GM21723 (cell line): Measurements from ENCODE around the gene SLC6A6.
"Not testable (repeated sequence)": the region's sequence is repeated elsewhere in the genome, so short reads cannot be mapped to it uniquely, and the experiment has no call there.

Experiments
- ATAC-seq: cut with Tn5 transposase; IDR thresholded peaks from one replicate; pipeline ENCODE4 v1.9.1; 2021; ENCODE audit warnings: mild to moderate bottlenecking, moderate library complexity; ENCODE audit not compliant: unreplicated experiment

SLC6A6 gene

GRCh38 chr3:14503706-14504065 is 101.3 kb downstream of the SLC6A6 start:
- no peak for ATAC-seq

- no peak for ATAC-seq
Measured at GRCh38 chr3:14505001-14505802, 102.8 kb downstream of the SLC6A6 start.

GRCh38 chr3:14505803-14506500 is 103.5 kb downstream of the SLC6A6 start:
- no peak for ATAC-seq

GRCh38 chr3:14506626-14507304 is 104.4 kb downstream of the SLC6A6 start:
- ATAC-seq: no peak

GRCh38 chr3:14507305-14507741 is 104.9 kb downstream of the SLC6A6 start:
- ATAC-seq: no peak

- no peak for ATAC-seq
Measured at GRCh38 chr3:14507757-14508504, 105.5 kb downstream of the SLC6A6 start.

GRCh38 chr3:14508505-14508819 is 106.1 kb downstream of the SLC6A6 start:
- ATAC-seq: no peak

GRCh38 chr3:14508966-14509795 is 106.8 kb downstream of the SLC6A6 start:
- peak; percentile 56 for ATAC-seq

- ATAC-seq: no peak
Measured at GRCh38 chr3:14509796-14510100, 107.3 kb downstream of the SLC6A6 start.

GRCh38 chr3:14510838-14511622 is 108.6 kb downstream of the SLC6A6 start:
- no peak for ATAC-seq

GRCh38 chr3:14511623-14512280 is 109.3 kb downstream of the SLC6A6 start:
- ATAC-seq: no peak

GRCh38 chr3:14512281-14512941 is 110.0 kb downstream of the SLC6A6 start:
- no peak for ATAC-seq

GRCh38 chr3:14512942-14513327 is 110.5 kb downstream of the SLC6A6 start:
- no peak for ATAC-seq

GRCh38 chr3:14513566-14514322 is 111.3 kb downstream of the SLC6A6 start:
- ATAC-seq: no peak

GRCh38 chr3:14514323-14514720 is 111.9 kb downstream of the SLC6A6 start:
- no peak for ATAC-seq

GRCh38 chr3:14515526-14515925 is 113.1 kb downstream of the SLC6A6 start:
- not testable (repeated sequence) for ATAC-seq

GRCh38 chr3:14516738-14517345 is 114.4 kb downstream of the SLC6A6 start:
- ATAC-seq: no peak
